Uterus (tissue), 4 donors: Measurements from ENCODE around the gene TRIM54. TPM values are rescaled to one million over a fixed set of nuclear protein-coding genes. Genes with fewer than 3 reads are reported as not detected.

ENCODE experiments used
- DNase-seq, 2 donors: peaks; one replicate each; pipeline ENCODE4 v3.0.0-alpha.2; 2019 to 2020
- H3K27ac ChIP-seq, 2 donors: fragments of 200-600 bp; sonication (generic); 1 replicate in 1 of 2; 2 replicates in 1 of 2; pipeline ENCODE4 v1.5.1; 2016 to 2018
- H3K27me3 ChIP-seq, 2 donors: fragments of 200-600 bp; sonication (generic); one replicate each; pipeline ENCODE4 v1.5.1; 2018 to 2019; ENCODE audit warnings: control low read depth in 1 of 2
- H3K36me3 ChIP-seq, 2 donors: fragments of 200-600 bp; sonication (generic); one replicate each; pipeline ENCODE4 v1.5.1; 2019; ENCODE audit warnings: control low read depth in 1 of 2
- H3K4me1 ChIP-seq, 2 donors: fragments of 200-600 bp; sonication (generic); one replicate each; pipeline ENCODE4 v1.5.1; 2018 to 2019; ENCODE audit warnings: control low read depth in 1 of 2
- H3K4me3 ChIP-seq, 2 donors: fragments of 200-600 bp; sonication (generic); 1 replicate in 1 of 2; 2 replicates in 1 of 2; pipeline ENCODE4 v1.5.1; 2018 to 2019; ENCODE audit warnings: mild to moderate bottlenecking in 1 of 2
- H3K9me3 ChIP-seq, 2 donors: fragments of 200-600 bp; sonication (generic); one replicate each; pipeline ENCODE4 v1.5.1; 2019; ENCODE audit warnings: control low read depth in 1 of 2
- POLR2A ChIP-seq, 2 donors: fragments of 450-650 bp; IDR thresholded peaks; one replicate each; pipeline ENCODE4 v1.6.1; 2016; ENCODE audit warnings: antibody characterized with exemption in 2 of 2, mild to moderate bottlenecking in 1 of 2, moderate library complexity in 1 of 2
- intact Hi-C: fragments of 100-400 bp; cut with DNase I; formaldehyde crosslinking; loops from one replicate; pipeline ENCODE4 v1.15.1; 2023; ENCODE audit warnings: low total_unique reads
- total RNA-seq, 4 donors: library from RNA; depleted of rRNA in 3 of 4; stranded (reverse); fragments of >200 nt in 3 of 4; gene quantifications; one replicate each; pipeline versions ENCODE4 v1.1.0 to v1.2.4, GENCODE V29; 2014 to 2023
- TF ChIP-seq, protein P1 (sequence below), 4 experiments: fragments of 200-600 bp in 2 of 4; fragments of 450-650 bp in 2 of 4; sonication (generic) in 2 of 4; IDR thresholded peaks; one replicate each; pipeline ENCODE4 v1.5.1; 2016 to 2019; ENCODE audit warnings: antibody characterized with exemption in 4 of 4, mild to moderate bottlenecking in 2 of 4, moderate library complexity in 1 of 4
- donor health status: DM: yes; HTN: yes; CAD: no.

The TRIM54 gene
- total RNA-seq, 4 donors from 2014 or later: 0.26 to 5.0 (median 0.58) TPM

DNA sequence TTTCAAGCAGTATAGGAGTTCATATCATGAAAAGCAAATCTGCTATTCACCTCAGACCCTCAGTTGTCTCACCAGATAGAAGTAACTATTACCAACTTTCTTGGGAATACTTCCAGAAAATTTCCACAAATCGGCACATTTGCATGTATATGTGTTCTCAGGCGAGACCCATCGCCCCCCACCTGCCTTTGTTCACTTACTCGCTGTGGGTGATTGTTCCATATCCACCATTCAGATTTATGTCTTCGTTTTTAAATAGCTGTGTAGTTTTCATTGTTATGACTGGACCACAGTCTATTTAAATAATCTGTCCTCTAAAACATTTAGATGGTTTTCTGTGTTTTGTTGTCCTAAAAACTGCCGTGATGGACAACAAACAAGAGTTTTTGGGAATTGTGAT, 3.3 kb downstream of the TRIM54 start:
- no peak for DNase-seq
- H3K27me3 ChIP-seq: no peaks in the 10 kb centered on the region
- no peak overlapping the region for H3K4me3 ChIP-seq
- H3K9me3 ChIP-seq: no peaks in the 10 kb centered on the region
- no peak overlapping the region for H3K27ac ChIP-seq
- H3K4me1 ChIP-seq: no peaks in the 10 kb centered on the region
- no peaks in the 10 kb centered on the region for H3K36me3 ChIP-seq
- intact Hi-C loops: loop anchor here (10.0 kb wide), 1 partner anchor 181 kb away; no protein-coding TSS in a partner anchor
- TF ChIP-seq, protein P1, sequence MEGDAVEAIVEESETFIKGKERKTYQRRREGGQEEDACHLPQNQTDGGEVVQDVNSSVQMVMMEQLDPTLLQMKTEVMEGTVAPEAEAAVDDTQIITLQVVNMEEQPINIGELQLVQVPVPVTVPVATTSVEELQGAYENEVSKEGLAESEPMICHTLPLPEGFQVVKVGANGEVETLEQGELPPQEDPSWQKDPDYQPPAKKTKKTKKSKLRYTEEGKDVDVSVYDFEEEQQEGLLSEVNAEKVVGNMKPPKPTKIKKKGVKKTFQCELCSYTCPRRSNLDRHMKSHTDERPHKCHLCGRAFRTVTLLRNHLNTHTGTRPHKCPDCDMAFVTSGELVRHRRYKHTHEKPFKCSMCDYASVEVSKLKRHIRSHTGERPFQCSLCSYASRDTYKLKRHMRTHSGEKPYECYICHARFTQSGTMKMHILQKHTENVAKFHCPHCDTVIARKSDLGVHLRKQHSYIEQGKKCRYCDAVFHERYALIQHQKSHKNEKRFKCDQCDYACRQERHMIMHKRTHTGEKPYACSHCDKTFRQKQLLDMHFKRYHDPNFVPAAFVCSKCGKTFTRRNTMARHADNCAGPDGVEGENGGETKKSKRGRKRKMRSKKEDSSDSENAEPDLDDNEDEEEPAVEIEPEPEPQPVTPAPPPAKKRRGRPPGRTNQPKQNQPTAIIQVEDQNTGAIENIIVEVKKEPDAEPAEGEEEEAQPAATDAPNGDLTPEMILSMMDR (IDR thresholded peaks at IDR 0.05): no peak
- TF ChIP-seq POLR2A (IDR thresholded peaks at IDR 0.05): no peak

DNA sequence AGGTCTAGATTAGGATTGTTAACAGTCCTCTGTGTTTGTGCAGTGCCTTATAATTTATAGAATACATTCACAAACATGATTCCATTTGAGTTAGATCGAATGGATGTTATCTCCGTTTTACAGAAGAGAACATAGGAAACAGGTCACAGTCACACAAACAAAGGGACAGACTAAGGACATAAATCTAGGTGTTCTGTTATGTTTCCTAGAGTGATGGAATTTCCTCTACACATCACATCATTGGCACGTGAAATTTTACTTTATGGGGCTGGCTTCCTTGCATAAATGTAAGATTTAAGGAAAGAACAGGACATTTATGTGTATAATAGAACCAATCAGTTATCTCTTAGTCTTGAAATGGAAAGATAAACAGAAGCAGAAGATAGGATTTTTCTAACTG, 6.4 kb downstream of the TRIM54 start:
- no peaks in the 10 kb centered on the region for H3K4me1 ChIP-seq
- no peak overlapping the region for H3K4me3 ChIP-seq
- no peaks in the 10 kb centered on the region for H3K27me3 ChIP-seq
- no peak for DNase-seq
- peak overlapping the region in 1 of 2 donors; percentile 71 for H3K27ac ChIP-seq
- no peaks in the 10 kb centered on the region for H3K36me3 ChIP-seq
- no peak for TF ChIP-seq POLR2A (IDR thresholded peaks at IDR 0.05)
- TF ChIP-seq, protein P1 (IDR thresholded peaks at IDR 0.05): no peak
- intact Hi-C loops: loop anchor here (10.0 kb wide), 1 partner anchor 184 kb away; no protein-coding TSS in a partner anchor
- no peaks in the 10 kb centered on the region for H3K9me3 ChIP-seq

DNA sequence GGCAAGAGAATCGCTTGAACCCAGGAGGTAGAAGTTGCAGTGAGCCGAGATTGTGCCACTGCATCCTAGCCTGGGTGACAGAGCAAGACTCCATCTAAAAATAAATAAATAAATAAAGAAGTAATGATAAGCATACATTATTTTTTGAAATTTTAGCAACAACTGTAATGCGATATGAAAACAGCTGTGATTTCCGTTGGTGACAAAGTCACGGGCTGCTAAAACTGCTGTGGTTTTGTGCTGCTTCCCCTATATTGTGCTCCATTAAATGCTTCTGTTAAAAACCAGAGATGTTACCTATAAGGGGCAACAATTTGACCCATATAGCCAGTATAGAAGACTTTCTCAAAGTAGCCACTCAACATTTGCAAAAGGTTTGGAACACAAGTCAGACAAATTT, 8.3 kb downstream of the TRIM54 start:
- H3K27me3 ChIP-seq: no peaks in the 10 kb centered on the region
- H3K4me1 ChIP-seq: no peaks in the 10 kb centered on the region
- intact Hi-C loops: no loop called here
- no peak overlapping the region for H3K27ac ChIP-seq
- TF ChIP-seq, protein P1 (IDR thresholded peaks at IDR 0.05): no peak
- TF ChIP-seq POLR2A (IDR thresholded peaks at IDR 0.05): no peak
- no peak overlapping the region for H3K4me3 ChIP-seq
- no peaks in the 10 kb centered on the region for H3K9me3 ChIP-seq
- DNase-seq: no peak
- H3K36me3 ChIP-seq: no peaks in the 10 kb centered on the region

DNA sequence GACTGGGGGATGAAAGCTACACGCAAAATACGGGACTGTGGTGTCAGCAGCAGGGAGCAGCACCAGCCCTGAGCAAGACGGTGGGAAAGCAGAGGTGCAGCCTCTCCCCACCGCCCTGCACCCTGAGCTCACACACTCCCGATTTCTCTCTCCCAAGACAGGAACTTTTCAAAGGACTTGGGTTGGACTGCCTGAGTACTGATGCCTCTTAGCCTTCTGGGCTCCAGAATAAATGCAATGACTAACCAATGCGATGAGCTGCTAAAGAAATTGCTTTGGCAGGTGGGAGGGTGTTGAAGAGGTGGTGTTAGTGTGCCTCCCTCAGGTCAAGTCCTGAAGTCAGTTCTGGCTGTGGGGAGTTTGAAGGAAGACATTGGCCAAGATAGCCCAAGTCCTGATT, 9.6 kb downstream of the TRIM54 start:
- intact Hi-C loops: no loop called here
- no peak overlapping the region for H3K4me3 ChIP-seq
- no peak overlapping the region for H3K27ac ChIP-seq
- H3K27me3 ChIP-seq: no peaks in the 10 kb centered on the region
- DNase-seq: no peak
- no peak for TF ChIP-seq POLR2A (IDR thresholded peaks at IDR 0.05)
- TF ChIP-seq, protein P1 (IDR thresholded peaks at IDR 0.05): no peak
- no peaks in the 10 kb centered on the region for H3K36me3 ChIP-seq
- H3K9me3 ChIP-seq: no peaks in the 10 kb centered on the region
- H3K4me1 ChIP-seq: no peaks in the 10 kb centered on the region

GRCh38 chr2:27294928-27295327, 12.7 kb downstream of the TRIM54 start:
- no peaks in the 10 kb centered on the region for H3K27me3 ChIP-seq
- H3K9me3 ChIP-seq: no peaks in the 10 kb centered on the region
- H3K27ac ChIP-seq: no peak overlapping the region
- intact Hi-C loops: no loop called here
- TF ChIP-seq, protein P1 (IDR thresholded peaks at IDR 0.05): no peak
- TF ChIP-seq POLR2A (IDR thresholded peaks at IDR 0.05): no peak
- no peak for DNase-seq
- H3K4me1 ChIP-seq: no peaks in the 10 kb centered on the region
- no peak overlapping the region for H3K4me3 ChIP-seq
- H3K36me3 ChIP-seq: no peaks in the 10 kb centered on the region
